HCT116 (cell line): Measurements from ENCODE around the gene TMEM63A.

ENCODE experiments used
- CEBPB ChIP-seq: IDR thresholded peaks from 2 replicates; pipeline ENCODE4 v1.6.1; 2012; ENCODE audit warnings: low read depth
- EGR1 ChIP-seq: IDR thresholded peaks from 2 replicates; pipeline ENCODE4 v1.6.1; 2012; ENCODE audit warnings: low read depth
- JUND ChIP-seq: IDR thresholded peaks from 2 replicates; pipeline ENCODE4 v1.6.1; 2012
- POLR2A ChIP-seq: IDR thresholded peaks from 2 replicates; pipeline ENCODE4 v1.7.0; 2011; ENCODE audit warnings: borderline replicate concordance; ENCODE audit not compliant: insufficient read depth, insufficient read length; ENCODE audit errors: extremely low read depth
- POLR2AphosphoS5 ChIP-seq: IDR thresholded peaks from 2 replicates; pipeline ENCODE4 v1.6.1; 2011; ENCODE audit warnings: mild to moderate bottlenecking, low read depth, low read length, moderate library complexity
- SIN3A ChIP-seq: IDR thresholded peaks from 2 replicates; pipeline ENCODE4 v1.6.1; 2012; ENCODE audit warnings: low read depth
- YY1 ChIP-seq: IDR thresholded peaks from 2 replicates; pipeline ENCODE4 v1.6.1; 2011; ENCODE audit warnings: low read length, low read depth, moderate library complexity, mild to moderate bottlenecking; ENCODE audit not compliant: insufficient replicate concordance; ENCODE audit errors: extremely low read depth
- ZNF274 ChIP-seq: fragments of 200-500 bp; sonication (Bioruptor generic); IDR thresholded peaks from 2 replicates; pipeline ENCODE4 v1.6.1; 2014; ENCODE audit warnings: mild to moderate bottlenecking, low read depth, low read length, inconsistent platforms
- TF ChIP-seq, protein P1 (sequence below): IDR thresholded peaks from 2 replicates; pipeline ENCODE4 v1.6.1; 2012
- TF ChIP-seq, protein P2 (sequence below), 3 experiments: fragments of 200-600 bp in 1 of 3; sonication (generic) in 1 of 3; IDR thresholded peaks in 2 of 3; conservative IDR thresholded peaks in 1 of 3; 2 replicates each; pipeline ENCODE4 v1.5.1; 2012 to 2017; ENCODE audit warnings: low read depth in 2 of 3, low read length in 2 of 3, antibody characterized with exemption in 1 of 3, borderline replicate concordance in 1 of 3, control low read depth in 1 of 3, mild to moderate bottlenecking in 1 of 3, mixed read lengths in 1 of 3, mixed run types in 1 of 3, moderate library complexity in 1 of 3; ENCODE audit not compliant: insufficient read depth in 1 of 3

DNA sequence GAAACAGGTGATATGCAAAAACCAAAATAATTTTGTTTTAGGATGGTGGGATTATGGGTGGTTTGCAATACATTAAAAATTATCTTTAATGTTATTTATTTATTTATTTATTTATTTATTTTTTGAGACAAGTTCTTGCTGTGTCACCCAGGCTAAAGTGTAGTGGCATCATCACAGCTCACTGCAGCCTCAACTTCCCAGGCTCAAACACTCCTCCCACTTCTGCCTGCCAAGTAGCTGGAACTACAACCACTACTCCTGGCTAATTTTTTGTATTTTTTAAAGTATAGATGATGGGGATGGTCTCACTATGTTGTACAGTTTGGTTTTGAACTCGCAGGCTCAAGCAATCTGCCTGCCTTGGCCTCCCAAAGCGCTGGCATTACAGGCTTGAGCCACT lies 48.4 kb upstream of the TMEM63A start:
- TF ChIP-seq YY1 (no peak), EGR1 (no peak), JUND (no peak), POLR2A (no peak), ZNF274 (no peak), CEBPB (no peak), POLR2AphosphoS5 (no peak), SIN3A (no peak)
- TF ChIP-seq, protein P1, sequence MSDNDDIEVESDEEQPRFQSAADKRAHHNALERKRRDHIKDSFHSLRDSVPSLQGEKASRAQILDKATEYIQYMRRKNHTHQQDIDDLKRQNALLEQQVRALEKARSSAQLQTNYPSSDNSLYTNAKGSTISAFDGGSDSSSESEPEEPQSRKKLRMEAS, result no peak
- TF ChIP-seq, protein P2, sequence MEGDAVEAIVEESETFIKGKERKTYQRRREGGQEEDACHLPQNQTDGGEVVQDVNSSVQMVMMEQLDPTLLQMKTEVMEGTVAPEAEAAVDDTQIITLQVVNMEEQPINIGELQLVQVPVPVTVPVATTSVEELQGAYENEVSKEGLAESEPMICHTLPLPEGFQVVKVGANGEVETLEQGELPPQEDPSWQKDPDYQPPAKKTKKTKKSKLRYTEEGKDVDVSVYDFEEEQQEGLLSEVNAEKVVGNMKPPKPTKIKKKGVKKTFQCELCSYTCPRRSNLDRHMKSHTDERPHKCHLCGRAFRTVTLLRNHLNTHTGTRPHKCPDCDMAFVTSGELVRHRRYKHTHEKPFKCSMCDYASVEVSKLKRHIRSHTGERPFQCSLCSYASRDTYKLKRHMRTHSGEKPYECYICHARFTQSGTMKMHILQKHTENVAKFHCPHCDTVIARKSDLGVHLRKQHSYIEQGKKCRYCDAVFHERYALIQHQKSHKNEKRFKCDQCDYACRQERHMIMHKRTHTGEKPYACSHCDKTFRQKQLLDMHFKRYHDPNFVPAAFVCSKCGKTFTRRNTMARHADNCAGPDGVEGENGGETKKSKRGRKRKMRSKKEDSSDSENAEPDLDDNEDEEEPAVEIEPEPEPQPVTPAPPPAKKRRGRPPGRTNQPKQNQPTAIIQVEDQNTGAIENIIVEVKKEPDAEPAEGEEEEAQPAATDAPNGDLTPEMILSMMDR (IDR thresholded peaks at IDR 0.05 in 2 of 3, conservative IDR thresholded peaks at IDR 0.05 in 1 of 3; ENCODE audit: borderline replicate concordance in 1 of 3, insufficient read depth in 1 of 3, low read depth in 2 of 3, low read length in 2 of 3), result no peak
